ENCODE measurements around the gene INTS13.
"Not testable (repeated sequence)": the region's sequence is repeated elsewhere in the genome, so short reads cannot be mapped to it uniquely, and the experiment has no call there.

The INTS13 gene

GRCh38 chr12:26937863-26938700, at the start of gene INTS13, which contains the start of gene FGFR1OP2:
Gene INTS13 (minus strand): TSS chr12:26937981. CDS start chr12:26936803, 1,178 bp downstream.
Gene FGFR1OP2 (plus strand): TSS chr12:26938470. CDS start chr12:26954159, 15,689 bp downstream.
- DNase-seq = peak; percentile 99

- no peak for DNase-seq
Measured at GRCh38 chr12:26982866-26983265, 45.1 kb upstream of the INTS13 start.

- no peak for DNase-seq
Measured at GRCh38 chr12:26979733-26980132, 42.0 kb upstream of the INTS13 start.

GRCh38 chr12:26978801-26979200, 41.0 kb upstream of the INTS13 start:
- DNase-seq = no peak

- peak; percentile 44 for DNase-seq
Measured at GRCh38 chr12:26976687-26977086, 38.9 kb upstream of the INTS13 start.

GRCh38 chr12:26971963-26972362, 34.2 kb upstream of the INTS13 start:
- DNase-seq = no peak

GRCh38 chr12:26970136-26970535, 32.4 kb upstream of the INTS13 start:
- no peak for DNase-seq

- DNase-seq = no peak
Measured at GRCh38 chr12:26966842-26967241, 29.1 kb upstream of the INTS13 start.

- no peak for DNase-seq
Measured at GRCh38 chr12:26963413-26963812, 25.6 kb upstream of the INTS13 start.

- no peak for DNase-seq
Measured at GRCh38 chr12:26961803-26962202, 24.0 kb upstream of the INTS13 start.

- not testable (repeated sequence) for DNase-seq
Measured at GRCh38 chr12:26961391-26961790, 23.6 kb upstream of the INTS13 start.

GRCh38 chr12:26954027-26954426, 16.2 kb upstream of the INTS13 start:
- DNase-seq = peak; percentile 55

GRCh38 chr12:26953447-26953846, 15.7 kb upstream of the INTS13 start:
- peak; percentile 92 for DNase-seq

- DNase-seq = no peak
Measured at GRCh38 chr12:26948309-26948708, 10.5 kb upstream of the INTS13 start.

- no peak for DNase-seq
Measured at GRCh38 chr12:26941215-26941594, 3.4 kb upstream of the INTS13 start.

GRCh38 chr12:26940516-26941214, 2.9 kb upstream of the INTS13 start:
- peak; percentile 34 for DNase-seq

GRCh38 chr12:26939953-26940352, 2.2 kb upstream of the INTS13 start:
- DNase-seq = no peak

- DNase-seq = no peak
Measured at GRCh38 chr12:26939192-26939832, 1.5 kb upstream of the INTS13 start.

- DNase-seq = peak; percentile 38
Measured at GRCh38 chr12:26938701-26939062, 901 bp upstream of the INTS13 start.

GRCh38 chr12:26937443-26937862, 328 bp downstream of the INTS13 start:
- DNase-seq = no peak

- peak; percentile 32 for DNase-seq
Measured at GRCh38 chr12:26936559-26937442, 980 bp downstream of the INTS13 start.

GRCh38 chr12:26935636-26936378, 2.0 kb downstream of the INTS13 start:
- peak; percentile 37 for DNase-seq

Measured in suppressor macrophage treated with lipopolysaccharide for 4 hours (primary cell).